Endodermal cell (in vitro differentiated cells): Measurements from ENCODE around the gene MINK1. TPM values are rescaled to one million over a fixed set of nuclear protein-coding genes. Genes with fewer than 3 reads are reported as not detected.
A peak's percentile ranks its signal among the peaks of the same experiment; 100 is the strongest.

Experiments
- DNase-seq: peaks from one replicate; pipeline ENCODE4 v3.0.0-alpha.2; 2017
- H3K27ac ChIP-seq: 2 replicates; pipeline ENCODE4 v1.5.1; 2013; ENCODE audit warnings: mild to moderate bottlenecking, low read depth, low read length, moderate library complexity
- H3K27me3 ChIP-seq: 2 replicates; pipeline ENCODE4 v1.6.1; 2013; ENCODE audit warnings: mild to moderate bottlenecking, low read length, moderate library complexity; ENCODE audit not compliant: insufficient read depth, control insufficient read depth, poor library complexity, severe bottlenecking
- H3K36me3 ChIP-seq: 2 replicates; pipeline ENCODE4 v1.7.0; 2013; ENCODE audit warnings: mild to moderate bottlenecking, low read length, moderate library complexity; ENCODE audit not compliant: control insufficient read depth, insufficient read depth
- H3K4me1 ChIP-seq: one replicate; pipeline ENCODE4 v1.7.0; 2013; ENCODE audit warnings: low read length; ENCODE audit not compliant: control insufficient read depth, insufficient read depth
- H3K4me3 ChIP-seq: 2 replicates; pipeline ENCODE4 v1.5.1; 2013; ENCODE audit warnings: mild to moderate bottlenecking, low read length, moderate library complexity
- H3K9ac ChIP-seq: 2 replicates; pipeline ENCODE4 v1.6.1; 2013; ENCODE audit warnings: mild to moderate bottlenecking, low read length, moderate library complexity; ENCODE audit not compliant: poor library complexity, severe bottlenecking; ENCODE audit errors: extremely low read depth
- H3K9me3 ChIP-seq: 2 replicates; pipeline ENCODE4 v1.6.1; 2013; ENCODE audit warnings: mild to moderate bottlenecking, low read length, moderate library complexity; ENCODE audit not compliant: control insufficient read depth
- H3K27ac Mint-ChIP-seq: 2 replicates; pipeline ENCODE4 v1.8.0; 2020; ENCODE audit warnings: mixed read lengths
- H3K27me3 Mint-ChIP-seq: 2 replicates; pipeline ENCODE4 v1.8.0; 2021; ENCODE audit warnings: mild to moderate bottlenecking, mixed read lengths; ENCODE audit not compliant: insufficient read depth
- H3K36me3 Mint-ChIP-seq: 2 replicates; pipeline ENCODE4 v1.8.0; 2020; ENCODE audit warnings: low read depth, mixed read lengths
- H3K4me1 Mint-ChIP-seq: 2 replicates; pipeline ENCODE4 v1.8.0; 2020; ENCODE audit warnings: mixed read lengths
- H3K4me3 Mint-ChIP-seq: 2 replicates; pipeline ENCODE4 v1.8.0; 2020; ENCODE audit warnings: mild to moderate bottlenecking, moderate library complexity, mixed read lengths
- H3K9me3 Mint-ChIP-seq: 2 replicates; pipeline ENCODE4 v1.8.0; 2020; ENCODE audit warnings: mild to moderate bottlenecking, mixed read lengths
- CTCF ChIP-seq: fragments of 200-600 bp; sonication (generic); conservative IDR thresholded peaks from 2 replicates; pipeline ENCODE4 v1.5.0; 2021; ENCODE audit warnings: antibody characterized with exemption, mild to moderate bottlenecking
- WGBS, 2 experiments: methylation state at CpG; one replicate each; pipeline versions ENCODE4 v1.1.5 to v1.1.7; 2013; ENCODE audit warnings: missing lambda C conversion rate in 2 of 2, mixed read lengths in 1 of 2; ENCODE audit not compliant: insufficient coverage in 1 of 2, insufficient read length in 1 of 2; 5-methylcytosine and 5-hydroxymethylcytosine counted together
- total RNA-seq, 2 donors: library from RNA; stranded (reverse); fragmentation: NEBNext Ultra II Directional in 1 of 2; extraction: Animal tissue kit (Norgen Biotek cat#: 25700) in 1 of 2; gene quantifications; 2 replicates in 1 of 2; 3 replicates in 1 of 2; pipeline ENCODE4 v1.2.1, GENCODE V29; 2021

The MINK1 gene
- total RNA-seq, 2 donors from 2014 or later = 75.0 to 79.7 TPM

- Mint-ChIP-seq H3K27me3 (no peaks in the 10 kb centered on the region), H3K4me3 (no peak overlapping the region), H3K36me3 (peaks cover 52% of the 10 kb centered on the region), H3K27ac (no peak overlapping the region), H3K9me3 (peaks cover 2% of the 10 kb centered on the region), H3K4me1 (peaks cover 5% of the 10 kb centered on the region)
- H3K36me3 ChIP-seq = peaks cover 55% of the 10 kb centered on the region
- no peaks in the 10 kb centered on the region for H3K4me1 ChIP-seq
- DNase-seq = no peak
- H3K27me3 ChIP-seq = no peaks in the 10 kb centered on the region
- no peak for TF ChIP-seq CTCF
- H3K4me3 ChIP-seq = no peak overlapping the region
- 97 to 99% methylated on average over 12 of the region's 12 CpGs for WGBS, 2 experiments
- H3K9me3 ChIP-seq = no peaks in the 10 kb centered on the region
- no peak overlapping the region for H3K9ac ChIP-seq
- H3K27ac ChIP-seq = no peak overlapping the region
These were observed 21.7 kb upstream of the MINK1 start for GRCh38 chr17:4811471-4811870.

GRCh38 chr17:4812690-4813089, 20.4 kb upstream of the MINK1 start:
- Mint-ChIP-seq H3K36me3 (peaks cover 60% of the 10 kb centered on the region), H3K4me3 (no peak overlapping the region), H3K4me1 (peaks cover 3% of the 10 kb centered on the region), H3K9me3 (peaks cover 2% of the 10 kb centered on the region), H3K27ac (no peak overlapping the region), H3K27me3 (no peaks in the 10 kb centered on the region)
- Histone ChIP-seq H3K27ac (no peak overlapping the region), H3K9ac (no peak overlapping the region), H3K36me3 (peaks cover 61% of the 10 kb centered on the region), H3K4me3 (no peak overlapping the region), H3K4me1 (no peaks in the 10 kb centered on the region), H3K27me3 (no peaks in the 10 kb centered on the region), H3K9me3 (no peaks in the 10 kb centered on the region)
- DNase-seq = no peak
- no peak for TF ChIP-seq CTCF
- 92 to 94% methylated on average over 5 to 7 of the region's 7 CpGs for WGBS, 2 experiments

GRCh38 chr17:4815043-4815675, 18.0 kb upstream of the MINK1 start:
- Histone ChIP-seq H3K27me3 (no peaks in the 10 kb centered on the region), H3K36me3 (peaks cover 53% of the 10 kb centered on the region), H3K9ac (no peak overlapping the region), H3K4me3 (no peak overlapping the region), H3K9me3 (no peaks in the 10 kb centered on the region), H3K27ac (no peak overlapping the region), H3K4me1 (no peaks in the 10 kb centered on the region)
- peaks cover 2% of the 10 kb centered on the region for H3K9me3 Mint-ChIP-seq
- DNase-seq = peak; percentile 71
- no peak overlapping the region for H3K4me3 Mint-ChIP-seq
- H3K36me3 Mint-ChIP-seq = peaks cover 67% of the 10 kb centered on the region
- H3K4me1 Mint-ChIP-seq = no peaks in the 10 kb centered on the region
- peak; percentile 75 for TF ChIP-seq CTCF
- no peak overlapping the region for H3K27ac Mint-ChIP-seq
- H3K27me3 Mint-ChIP-seq = no peaks in the 10 kb centered on the region
- 95 to 100% methylated on average over 3 to 7 of the region's 7 CpGs for WGBS, 2 experiments
